ENCODE measurements around the gene EXOC2.
"Not testable (repeated sequence)": the region's sequence is repeated elsewhere in the genome, so short reads cannot be mapped to it uniquely, and the experiment has no call there.

Gene EXOC2

GRCh38 chr6:583635-584034 is 109.3 kb downstream of the EXOC2 start:
- no peak for DNase-seq (ENCODE audit: low read depth)

DNA sequence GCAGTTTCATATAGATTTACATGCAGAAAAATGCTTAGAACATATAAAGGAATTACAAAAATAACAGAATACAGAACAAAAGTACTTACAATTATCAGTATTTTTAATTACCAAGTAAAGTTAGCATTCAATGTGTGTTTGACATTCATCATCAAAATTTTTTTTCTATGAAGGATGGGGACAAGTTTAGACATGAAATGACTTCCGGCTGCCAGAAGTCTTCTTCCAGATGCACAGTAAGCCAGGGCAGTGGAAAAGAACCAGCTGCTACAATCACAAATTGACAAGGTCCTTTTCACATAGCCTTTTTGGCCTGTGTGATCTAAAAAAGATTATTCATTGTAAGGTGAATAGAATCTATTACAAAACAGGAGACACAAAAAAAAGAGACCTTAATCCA is 109.8 kb downstream of the EXOC2 start:
- no peak for DNase-seq (ENCODE audit: low read depth)

- no peak for DNase-seq (ENCODE audit: low read depth)
Measured at GRCh38 chr6:582370-582769, 110.6 kb downstream of the EXOC2 start.

DNA sequence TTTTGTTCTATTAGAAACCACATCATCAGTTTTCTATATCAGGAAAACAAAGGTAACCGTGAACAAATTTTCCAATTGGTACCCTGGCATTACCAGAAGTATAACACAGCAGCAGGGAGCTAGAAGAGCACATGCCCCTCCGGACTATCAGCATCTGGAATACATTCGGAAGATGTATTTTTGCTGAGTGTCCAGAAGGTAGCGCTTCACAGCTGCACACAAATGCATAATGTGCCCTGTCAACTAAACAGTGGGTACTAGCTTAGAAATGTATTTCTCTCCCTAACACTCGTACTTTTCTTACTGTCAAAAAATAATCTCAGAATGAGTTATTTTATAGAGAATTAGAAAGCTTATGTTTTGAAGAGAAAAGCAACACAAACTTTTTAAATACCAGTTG is 113.6 kb downstream of the EXOC2 start:
- no peak for DNase-seq (ENCODE audit: low read depth)

DNA sequence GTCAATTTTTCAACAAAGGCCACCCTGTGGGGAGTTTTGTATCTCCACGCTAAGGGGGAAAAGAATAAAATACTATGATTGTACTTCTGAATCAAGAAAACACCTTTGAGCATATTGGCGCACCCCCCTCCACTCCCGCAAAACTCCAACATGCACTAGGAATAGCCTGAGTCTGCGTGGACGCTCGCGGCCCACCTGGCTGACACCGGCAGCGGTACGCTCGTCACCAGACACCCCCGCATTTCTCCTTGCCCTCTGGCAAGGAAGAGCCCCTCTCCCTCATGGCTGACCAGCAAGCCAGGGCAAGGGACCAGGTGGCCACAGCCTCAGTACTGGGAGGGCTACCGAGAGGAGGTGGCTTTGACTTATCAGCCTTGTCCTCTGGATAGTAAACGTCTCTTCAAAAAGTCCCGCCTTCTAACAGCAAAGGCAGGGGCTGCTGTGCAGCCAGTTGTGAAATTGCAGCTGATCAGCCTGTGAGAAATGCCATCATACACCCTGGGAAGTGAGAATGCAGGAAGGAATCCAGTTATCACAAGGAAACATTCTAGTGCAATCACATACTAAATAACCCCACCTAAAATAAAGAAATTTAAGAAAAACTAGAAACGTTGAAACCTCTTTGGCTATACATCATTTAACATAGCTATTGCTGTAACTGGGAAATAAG is 120.2 kb downstream of the EXOC2 start:
- no peak for DNase-seq (ENCODE audit: low read depth)

GRCh38 chr6:571892-572291 is 121.0 kb downstream of the EXOC2 start:
- no peak for DNase-seq (ENCODE audit: low read depth)

DNA sequence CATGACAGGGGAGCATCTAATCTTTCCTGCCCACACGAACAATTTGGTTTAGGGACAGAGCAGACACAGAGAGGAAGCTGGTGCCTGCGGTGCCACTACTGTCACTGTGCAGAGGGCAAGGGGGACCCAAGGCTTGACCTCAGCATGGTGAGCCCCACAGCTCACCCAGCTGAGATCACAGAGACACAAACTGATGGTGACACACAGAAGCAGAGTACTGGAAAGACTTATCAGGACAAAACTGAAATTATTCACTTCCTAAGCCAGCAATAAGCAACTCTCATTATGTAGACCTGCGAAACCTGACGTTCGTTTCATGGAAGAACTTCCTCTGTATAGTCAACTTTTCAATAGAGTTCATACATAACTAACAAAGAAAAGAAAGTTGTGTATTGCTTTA is 122.1 kb downstream of the EXOC2 start:
- no peak for DNase-seq (ENCODE audit: low read depth)

- DNase-seq (ENCODE audit: low read depth), result no peak
Measured at GRCh38 chr6:568954-569523, 123.9 kb downstream of the EXOC2 start.

- no peak for DNase-seq (ENCODE audit: low read depth)
Measured at GRCh38 chr6:568085-568484, 124.9 kb downstream of the EXOC2 start.

DNA sequence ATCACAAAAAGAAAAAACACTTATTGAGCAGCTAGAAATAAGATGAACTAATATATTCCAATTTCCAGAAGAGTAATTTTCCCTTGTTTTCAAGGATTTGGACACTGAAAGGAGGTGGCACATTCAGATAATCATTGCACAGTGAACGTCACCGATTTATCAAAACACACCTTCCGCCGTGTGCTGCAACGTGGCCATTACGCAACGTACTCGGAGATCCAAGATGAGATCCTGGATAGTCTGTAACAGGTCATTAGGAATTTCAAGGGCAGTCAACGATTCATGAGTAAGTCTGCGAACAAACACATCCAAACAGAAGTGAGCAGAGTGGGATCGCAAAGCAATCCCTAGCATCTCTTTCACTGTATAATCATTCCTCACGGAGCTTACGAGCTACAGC is 129.1 kb downstream of the EXOC2 start:
- DNase-seq (ENCODE audit: low read depth), result no peak

DNA sequence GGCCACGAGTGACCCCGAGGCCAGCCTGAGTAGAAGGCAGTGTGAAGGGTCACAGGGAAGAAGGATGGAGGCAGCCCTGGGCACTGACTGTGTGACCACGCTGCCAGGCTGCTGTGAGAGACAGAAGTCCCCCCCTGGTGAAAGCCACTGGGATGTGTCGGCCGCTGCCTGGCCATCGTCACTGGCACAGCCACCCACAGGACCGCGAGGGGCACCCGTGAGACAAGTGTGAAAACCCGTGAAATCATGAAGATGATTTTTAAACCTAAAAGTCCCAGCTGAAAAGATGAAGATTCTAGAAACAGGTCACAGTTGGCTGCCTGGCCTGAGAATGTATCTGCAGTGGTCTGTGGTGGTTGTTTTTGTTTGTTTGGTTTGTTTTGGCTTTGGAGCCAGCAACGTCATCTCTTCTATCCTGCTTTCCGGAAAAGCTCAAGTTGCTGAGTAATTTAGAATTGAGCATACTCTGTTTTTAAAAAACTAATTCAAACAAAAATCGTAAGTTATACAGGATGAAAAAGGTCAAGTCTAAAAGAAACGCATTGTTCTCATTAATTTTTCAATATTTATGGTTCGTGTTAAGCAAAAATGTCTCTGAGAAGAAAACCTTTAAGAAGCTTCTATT is 130.8 kb downstream of the EXOC2 start:
- no peak for DNase-seq (ENCODE audit: low read depth)

DNA sequence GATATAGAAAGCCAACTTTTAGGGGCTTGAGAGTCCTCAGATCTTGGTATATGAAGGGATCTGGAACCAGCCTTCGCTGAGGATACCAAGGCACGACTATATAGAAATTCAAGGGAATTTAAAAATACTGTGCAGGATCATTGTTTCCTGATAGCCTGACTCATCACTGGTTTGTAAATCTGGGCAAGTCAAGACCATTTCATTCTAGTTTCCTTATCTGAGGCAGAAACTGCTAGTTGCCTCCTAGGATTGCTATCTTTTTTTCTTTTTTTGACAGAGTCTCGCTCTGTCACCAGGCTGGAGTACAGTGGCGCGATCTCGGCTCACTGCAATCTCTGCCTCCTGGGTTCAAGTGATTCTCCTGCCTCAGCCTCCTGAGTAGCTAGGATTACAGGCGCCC is 131.6 kb downstream of the EXOC2 start:
- DNase-seq (ENCODE audit: low read depth), result not testable (repeated sequence)

DNA sequence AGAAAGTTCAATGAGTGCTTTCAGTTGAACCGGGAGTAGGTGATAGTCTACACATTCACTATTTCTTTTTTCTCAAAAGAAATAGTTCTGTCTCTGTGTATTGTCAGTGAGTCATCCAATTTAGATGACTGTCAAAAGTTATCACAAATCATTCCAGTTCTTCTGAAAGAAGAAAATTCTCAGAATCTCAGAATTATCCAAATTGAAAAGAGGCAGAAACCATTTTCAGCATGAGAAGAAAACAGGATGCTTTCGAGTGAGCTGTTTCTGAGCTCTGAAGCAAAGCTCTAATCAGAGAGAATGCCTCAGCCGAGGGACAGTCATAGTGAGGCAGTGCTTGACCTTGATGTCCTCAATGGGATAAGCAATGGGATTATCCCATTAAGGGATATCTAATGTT is 134.0 kb downstream of the EXOC2 start:
- no peak for DNase-seq (ENCODE audit: low read depth)

- no peak for DNase-seq (ENCODE audit: low read depth)
Measured at GRCh38 chr6:558089-558488, 134.8 kb downstream of the EXOC2 start.

GRCh38 chr6:551829-552350 is 141.0 kb downstream of the EXOC2 start:
- DNase-seq (ENCODE audit: low read depth), result no peak

- no peak for DNase-seq (ENCODE audit: low read depth)
Measured at GRCh38 chr6:551405-551804, 141.5 kb downstream of the EXOC2 start.

GRCh38 chr6:549906-550305 is 143.0 kb downstream of the EXOC2 start:
- no peak for DNase-seq (ENCODE audit: low read depth)

DNA sequence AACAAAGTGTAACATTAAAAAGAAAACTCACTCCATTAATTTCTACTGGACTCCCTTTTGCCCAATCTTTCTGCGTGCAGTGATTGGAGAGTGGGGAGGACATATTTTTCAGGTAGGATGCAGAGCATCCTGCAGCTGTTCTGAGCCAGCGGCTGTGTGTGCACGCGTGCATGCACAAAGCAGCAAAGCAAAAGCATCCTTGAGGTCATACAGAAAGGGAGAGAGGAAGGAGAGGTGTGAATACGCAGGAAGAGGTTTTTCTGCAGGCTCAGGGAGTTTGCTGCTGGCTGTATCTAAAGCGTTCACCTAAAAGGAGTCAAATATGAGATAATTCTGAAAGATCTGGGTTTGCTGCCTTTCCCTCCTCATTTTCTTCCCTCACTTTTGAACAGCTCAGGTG is 144.4 kb downstream of the EXOC2 start:
- DNase-seq (ENCODE audit: low read depth), result no peak

- no peak for DNase-seq (ENCODE audit: low read depth)
Measured at GRCh38 chr6:548091-548490, 144.8 kb downstream of the EXOC2 start.

GRCh38 chr6:540490-540889 is 152.4 kb downstream of the EXOC2 start:
- DNase-seq (ENCODE audit: low read depth), result no peak

DNA sequence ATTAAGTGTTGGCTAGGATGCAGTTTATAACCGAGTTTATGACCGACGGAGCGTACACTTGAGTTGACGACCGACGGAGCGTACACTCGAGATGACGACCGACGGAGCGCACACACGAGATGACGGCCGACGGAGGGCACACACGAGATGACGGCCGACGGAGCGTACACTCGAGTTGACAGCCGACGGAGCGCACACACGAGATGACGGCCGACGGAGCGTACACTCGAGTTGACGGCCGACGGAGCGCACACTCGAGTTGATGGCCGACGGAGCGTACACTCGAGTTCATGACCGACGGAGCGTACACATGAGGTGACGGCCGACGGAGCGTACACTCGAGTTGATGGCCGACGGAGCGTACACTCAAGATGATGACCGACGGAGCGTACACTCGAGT is 155.8 kb downstream of the EXOC2 start:
- DNase-seq (ENCODE audit: low read depth), result no peak

DNA sequence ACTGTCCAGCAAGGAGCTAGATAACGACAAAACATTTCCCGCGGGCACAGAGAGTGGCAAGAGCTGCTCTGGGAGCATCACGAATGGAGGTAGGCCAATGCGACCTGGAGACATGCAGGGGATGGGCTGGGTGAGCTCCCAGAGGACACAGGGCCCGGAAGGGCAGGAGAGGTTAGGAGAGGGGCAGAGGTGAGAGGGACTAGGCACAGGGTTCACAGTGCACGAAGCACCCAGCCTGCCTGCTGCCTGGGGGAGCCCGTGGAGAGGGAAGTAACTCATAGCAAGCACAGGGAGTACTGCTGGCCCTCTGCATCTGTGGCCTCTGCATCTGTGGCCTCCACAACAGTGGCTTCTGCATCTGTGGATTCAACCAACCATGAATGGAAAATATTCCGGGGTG is 162.5 kb downstream of the EXOC2 start:
- DNase-seq (ENCODE audit: low read depth), result no peak

DNA sequence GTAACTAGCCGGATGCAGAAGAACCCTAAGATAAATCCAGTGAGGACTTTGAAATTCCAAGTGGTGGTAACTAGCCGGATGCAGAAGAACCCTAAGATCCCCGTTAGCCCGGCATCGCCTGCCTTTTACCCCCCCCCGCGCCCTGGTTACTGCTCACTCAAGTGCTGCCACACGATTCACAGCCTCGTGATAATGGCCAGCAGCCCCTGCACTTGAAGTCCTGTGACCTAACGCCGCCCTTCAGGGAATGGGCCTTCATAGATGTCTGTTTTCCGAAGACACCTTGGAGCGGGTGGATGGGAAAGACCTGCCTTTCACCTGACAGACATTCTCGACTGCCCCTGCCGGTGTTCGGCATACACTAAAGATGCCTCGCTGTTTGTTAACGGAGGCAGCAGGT is 163.9 kb downstream of the EXOC2 start:
- no peak for DNase-seq (ENCODE audit: low read depth)
